Keratinocyte (primary cell): ENCODE measurements around the gene STS. TPM values are rescaled to one million over a fixed set of nuclear protein-coding genes. Genes with fewer than 3 reads are reported as not detected.

Source experiments
- DNase-seq: peaks from one replicate; pipeline ENCODE4 v3.0.0-alpha.2; 2011; ENCODE audit warnings: low read depth, missing footprints, low spot score
- FAIRE-seq: peaks from 2 replicates; lab custom pipeline; 2011; peaks lifted over from hg19 to GRCh38; lab: Jason Lieb, UNC
- H2AFZ ChIP-seq: 2 replicates; pipeline ENCODE4 v1.6.0; 2012; ENCODE audit warnings: low read length, control low read depth, inconsistent platforms; ENCODE audit not compliant: control insufficient read depth
- H3K27ac ChIP-seq: 2 replicates; pipeline ENCODE4 v1.5.1; 2011; ENCODE audit warnings: low read length; ENCODE audit not compliant: control insufficient read depth, insufficient read depth
- H3K27me3 ChIP-seq: 3 replicates; pipeline ENCODE4 v1.6.0; 2011; ENCODE audit warnings: low read length; ENCODE audit not compliant: control insufficient read depth, insufficient read depth; ENCODE audit errors: extremely low read depth
- H3K36me3 ChIP-seq, 2 experiments: 2 replicates in 1 of 2; 3 replicates in 1 of 2; pipeline ENCODE4 v1.5.1; 2011; ENCODE audit warnings: low read length in 2 of 2, mild to moderate bottlenecking in 1 of 2; ENCODE audit not compliant: control insufficient read depth in 2 of 2, insufficient read depth in 2 of 2; ENCODE audit errors: extremely low read depth in 1 of 2
- H3K4me1 ChIP-seq: 3 replicates; pipeline ENCODE4 v1.5.1; 2011; ENCODE audit warnings: low read length; ENCODE audit not compliant: control insufficient read depth, insufficient read depth; ENCODE audit errors: extremely low read depth
- H3K4me2 ChIP-seq: 3 replicates; pipeline ENCODE4 v1.6.0; 2011; ENCODE audit warnings: low read depth, low read length; ENCODE audit not compliant: control insufficient read depth, insufficient read depth; ENCODE audit errors: extremely low read depth
- H3K4me3 ChIP-seq, 3 experiments: fragments of 200-600 bp in 1 of 3; sonication (generic) in 1 of 3; 2 replicates in 2 of 3; 3 replicates in 1 of 3; pipeline ENCODE4 v1.5.1; 2011 to 2016; ENCODE audit warnings: low read length in 3 of 3, mild to moderate bottlenecking in 3 of 3, control low read depth in 2 of 3, inconsistent platforms in 1 of 3, low read depth in 1 of 3, mixed read lengths in 1 of 3, mixed run types in 1 of 3, moderate library complexity in 1 of 3; ENCODE audit not compliant: control insufficient read depth in 2 of 3, insufficient read depth in 2 of 3; ENCODE audit errors: extremely low read depth in 1 of 3
- H3K79me2 ChIP-seq: 2 replicates; pipeline ENCODE4 v1.6.0; 2012; ENCODE audit warnings: low read length; ENCODE audit not compliant: control insufficient read depth, insufficient read depth
- H3K9ac ChIP-seq: 3 replicates; pipeline ENCODE4 v1.6.0; 2011; ENCODE audit warnings: low read length; ENCODE audit not compliant: control insufficient read depth, insufficient read depth; ENCODE audit errors: extremely low read depth
- H3K9me1 ChIP-seq: 3 replicates; pipeline ENCODE4 v1.6.0; 2011; ENCODE audit warnings: low read length; ENCODE audit not compliant: control insufficient read depth, insufficient read depth; ENCODE audit errors: extremely low read depth
- H3K9me3 ChIP-seq: 2 replicates; pipeline ENCODE4 v1.5.1; 2012; ENCODE audit warnings: low read depth, low read length; ENCODE audit not compliant: control insufficient read depth
- H4K20me1 ChIP-seq: 3 replicates; pipeline ENCODE4 v1.6.0; 2011; ENCODE audit warnings: low read length; ENCODE audit not compliant: control insufficient read depth, insufficient read depth; ENCODE audit errors: extremely low read depth
- EZH2 ChIP-seq: IDR thresholded peaks from one replicate; pipeline ENCODE4 v1.6.1; 2012; ENCODE audit warnings: inconsistent platforms, mild to moderate bottlenecking, low read length, moderate library complexity
- dilution Hi-C: fragments of 300-500 bp; cut with MboI; formaldehyde crosslinking; loops from one replicate; pipeline ENCODE4 v1.7.0; 2020; ENCODE audit warnings: low sequenced_read_pairs; ENCODE audit not compliant: extremely low pct_ligation_motif_present
- polyA plus RNA-seq, 5 experiments: library from polyadenylated mRNA; depleted of rRNA in 3 of 5; stranded (reverse) in 3 of 5; stranded (forward) in 1 of 5; unstranded in 1 of 5; fragments of >200 nt; gene quantifications; 1 replicate in 1 of 5; 2 replicates in 3 of 5; 3 replicates in 1 of 5; pipeline versions ENCODE4 v1.2.1 to v1.2.3, GENCODE V29; 2011 to 2012; ENCODE audit warnings: missing spikeins in 2 of 5, low read depth in 1 of 5, low replicate concordance in 1 of 5
- TF ChIP-seq, protein P1 (sequence below), 3 experiments: IDR thresholded peaks in 1 of 3; conservative IDR thresholded peaks in 1 of 3; optimal IDR thresholded peaks in 1 of 3; 2 replicates in 2 of 3; 3 replicates in 1 of 3; pipeline versions ENCODE3 to v1.5.1; 2011; ENCODE audit warnings: low read length in 3 of 3, mild to moderate bottlenecking in 3 of 3, moderate library complexity in 2 of 3, control low read depth in 1 of 3, inconsistent platforms in 1 of 3; ENCODE audit not compliant: insufficient read depth in 2 of 3; ENCODE audit errors: extremely low read depth in 1 of 3

Gene STS
- polyA plus RNA-seq, 1 donor (not counting 4 experiments of a cell fraction or from before 2014, with no cell fraction given), result 2.9 TPM

DNA sequence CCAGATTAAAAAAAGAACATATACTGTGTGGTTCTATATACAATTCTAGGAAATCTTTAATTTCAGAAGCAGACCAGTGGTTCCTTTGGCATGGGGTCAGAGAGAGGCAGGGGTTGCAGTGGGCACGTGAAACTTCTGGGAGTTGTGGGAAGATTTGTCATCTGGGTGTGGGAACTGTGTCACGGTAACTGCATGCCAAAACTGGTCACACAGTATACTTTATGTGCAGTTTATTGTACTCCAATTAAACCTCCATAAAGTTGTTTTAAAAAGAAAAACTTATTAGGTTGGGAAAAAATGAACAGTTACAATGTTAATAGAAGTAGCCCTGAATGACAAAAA lies 26.7 kb upstream of the STS start:
- H3K9ac ChIP-seq, result no peak overlapping the region
- H3K79me2 ChIP-seq, result peaks cover 47% of the 10 kb centered on the region
- no peak overlapping the region for H2AFZ ChIP-seq
- peaks cover 11% of the 10 kb centered on the region for H4K20me1 ChIP-seq
- FAIRE-seq, result no peak
- H3K36me3 ChIP-seq, result peaks cover 0 to 1% of the 10 kb centered on the region in 2 experiments
- dilution Hi-C loops, result no loop called here
- H3K27ac ChIP-seq, result no peak overlapping the region
- H3K4me3 ChIP-seq, result no peak overlapping the region
- peaks cover 11% of the 10 kb centered on the region for H3K4me1 ChIP-seq
- no peaks in the 10 kb centered on the region for H3K27me3 ChIP-seq
- TF ChIP-seq, protein P1, sequence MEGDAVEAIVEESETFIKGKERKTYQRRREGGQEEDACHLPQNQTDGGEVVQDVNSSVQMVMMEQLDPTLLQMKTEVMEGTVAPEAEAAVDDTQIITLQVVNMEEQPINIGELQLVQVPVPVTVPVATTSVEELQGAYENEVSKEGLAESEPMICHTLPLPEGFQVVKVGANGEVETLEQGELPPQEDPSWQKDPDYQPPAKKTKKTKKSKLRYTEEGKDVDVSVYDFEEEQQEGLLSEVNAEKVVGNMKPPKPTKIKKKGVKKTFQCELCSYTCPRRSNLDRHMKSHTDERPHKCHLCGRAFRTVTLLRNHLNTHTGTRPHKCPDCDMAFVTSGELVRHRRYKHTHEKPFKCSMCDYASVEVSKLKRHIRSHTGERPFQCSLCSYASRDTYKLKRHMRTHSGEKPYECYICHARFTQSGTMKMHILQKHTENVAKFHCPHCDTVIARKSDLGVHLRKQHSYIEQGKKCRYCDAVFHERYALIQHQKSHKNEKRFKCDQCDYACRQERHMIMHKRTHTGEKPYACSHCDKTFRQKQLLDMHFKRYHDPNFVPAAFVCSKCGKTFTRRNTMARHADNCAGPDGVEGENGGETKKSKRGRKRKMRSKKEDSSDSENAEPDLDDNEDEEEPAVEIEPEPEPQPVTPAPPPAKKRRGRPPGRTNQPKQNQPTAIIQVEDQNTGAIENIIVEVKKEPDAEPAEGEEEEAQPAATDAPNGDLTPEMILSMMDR (optimal IDR thresholded peaks at IDR 0.05 in 1 of 3, IDR thresholded peaks at IDR 0.05 in 1 of 3, conservative IDR thresholded peaks at IDR 0.05 in 1 of 3; ENCODE audit: extremely low read depth in 1 of 3, insufficient read depth in 2 of 3, low read length in 3 of 3), result no peak
- TF ChIP-seq EZH2, result no peak
- no peaks in the 10 kb centered on the region for H3K9me3 ChIP-seq
- peak overlapping the region; percentile 16 for H3K4me2 ChIP-seq
- H3K9me1 ChIP-seq, result peaks cover 3% of the 10 kb centered on the region
- no peak for DNase-seq

DNA sequence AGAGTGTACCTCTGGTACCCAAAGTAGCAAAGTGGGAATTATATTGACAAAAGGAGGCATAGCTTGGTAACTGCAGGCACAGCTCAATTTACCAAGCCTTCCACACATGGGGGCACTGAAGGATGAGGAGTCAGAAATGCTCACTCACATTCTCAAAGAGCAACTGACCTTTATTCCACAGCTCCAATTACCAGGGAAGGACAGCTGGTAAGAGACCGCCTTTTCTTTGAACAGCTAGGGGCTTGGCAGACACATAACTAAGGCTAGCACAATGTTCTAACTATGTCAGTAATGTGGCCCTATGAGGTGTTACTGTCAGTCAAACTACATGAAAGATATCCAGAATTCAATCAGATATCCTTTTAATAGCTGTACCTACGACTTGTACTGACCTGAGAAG lies 20.5 kb upstream of the STS start:
- no peak for FAIRE-seq
- TF ChIP-seq, protein P1 (optimal IDR thresholded peaks at IDR 0.05 in 1 of 3, IDR thresholded peaks at IDR 0.05 in 1 of 3, conservative IDR thresholded peaks at IDR 0.05 in 1 of 3; ENCODE audit: extremely low read depth in 1 of 3, insufficient read depth in 2 of 3, low read length in 3 of 3), result no peak
- TF ChIP-seq EZH2, result no peak

More for the DNA sequence above, 20.5 kb upstream of the STS start:
- DNase-seq, result no peak
- Histone ChIP-seq H3K4me3 (no peak overlapping the region), H3K27ac (no peak overlapping the region), H3K79me2 (peaks cover 59% of the 10 kb centered on the region), H3K9ac (no peak overlapping the region), H2AFZ (no peak overlapping the region), H3K9me1 (peaks cover 2% of the 10 kb centered on the region), H3K27me3 (no peaks in the 10 kb centered on the region), H4K20me1 (peaks cover 7% of the 10 kb centered on the region), H3K4me2 (no peak overlapping the region), H3K36me3 (no peaks in the 10 kb centered on the region), H3K4me1 (peaks cover 7% of the 10 kb centered on the region), H3K9me3 (no peaks in the 10 kb centered on the region)
- dilution Hi-C loops, result no loop called here
